ENCODE results near the gene LGI4.

Gene LGI4

DNA sequence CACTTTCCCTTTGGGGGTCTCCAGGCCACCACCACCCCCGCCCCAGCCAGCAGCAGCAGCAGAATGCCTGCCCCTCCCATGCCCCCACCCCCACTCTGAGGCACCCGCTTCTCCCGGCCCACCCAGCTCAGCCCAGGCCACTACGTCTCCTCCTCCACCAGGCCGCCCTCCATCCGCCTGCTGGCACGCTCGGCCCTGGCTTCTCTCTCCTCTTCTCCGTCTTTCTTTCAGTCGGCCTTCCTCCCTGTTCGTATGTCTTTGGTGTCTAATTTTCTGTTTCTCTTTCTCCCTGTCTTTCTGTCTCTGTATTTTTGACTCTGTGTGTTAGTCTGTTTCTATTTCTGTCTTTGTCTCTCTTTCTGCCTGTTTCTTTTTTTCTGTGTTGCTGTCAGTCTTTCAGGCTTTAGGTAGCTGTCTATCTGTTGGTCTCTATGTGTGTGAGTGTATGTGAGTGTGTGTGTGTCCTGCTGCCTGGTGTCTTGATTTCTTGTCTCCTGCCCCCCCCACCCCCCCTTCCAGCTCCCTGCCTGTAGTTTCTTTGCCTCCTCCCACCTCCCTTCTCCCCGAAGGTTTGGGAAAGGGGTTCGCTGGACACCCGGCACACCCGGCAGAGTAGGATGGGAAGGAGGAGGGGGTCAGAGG, at the start of gene LGI4:
Gene LGI4 (minus strand): TSS at position 459 of the 642 bp plus-strand sequence. CDS start 379 bp downstream, at position 80.
- no peak for ATAC-seq

DNA sequence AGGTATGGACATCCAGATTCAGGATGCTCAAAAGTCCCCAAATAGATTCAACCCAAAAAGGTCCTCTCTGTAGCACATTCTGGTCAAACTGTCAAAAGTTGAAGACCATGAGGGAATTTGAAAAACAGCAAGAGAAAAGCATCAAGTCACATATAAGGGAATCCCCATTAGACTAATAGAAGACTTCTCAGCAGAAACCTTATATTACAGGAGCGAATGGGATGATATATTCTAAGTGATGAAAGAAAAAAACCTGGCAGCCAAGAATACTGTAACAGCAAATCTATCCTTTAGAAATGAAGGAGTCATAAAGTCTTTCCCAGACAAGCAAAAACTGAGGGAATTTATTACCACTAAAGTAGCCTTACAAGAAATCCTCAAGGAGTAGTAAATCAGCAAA, 49.4 kb upstream of the LGI4 start:
- no peak for ATAC-seq

DNA sequence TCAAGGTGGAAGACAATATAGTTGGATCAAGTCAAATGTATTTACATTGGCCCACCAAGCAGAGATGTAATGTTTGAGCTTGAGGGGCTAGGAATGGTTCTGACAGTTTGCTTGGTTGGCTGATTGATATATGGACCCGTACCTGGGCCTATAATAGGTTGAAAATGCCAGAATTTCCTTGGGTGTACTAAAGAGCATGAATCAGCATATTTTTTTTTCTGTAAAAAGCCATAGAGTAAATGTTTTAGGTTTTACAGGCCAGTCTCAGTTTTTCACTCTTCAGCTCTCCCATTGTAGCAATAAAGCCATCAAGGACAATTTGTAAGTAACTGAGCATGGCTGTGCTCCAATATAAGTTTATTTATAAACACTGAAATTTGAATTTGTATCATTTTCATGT, 46.5 kb upstream of the LGI4 start:
- no peak for ATAC-seq

DNA sequence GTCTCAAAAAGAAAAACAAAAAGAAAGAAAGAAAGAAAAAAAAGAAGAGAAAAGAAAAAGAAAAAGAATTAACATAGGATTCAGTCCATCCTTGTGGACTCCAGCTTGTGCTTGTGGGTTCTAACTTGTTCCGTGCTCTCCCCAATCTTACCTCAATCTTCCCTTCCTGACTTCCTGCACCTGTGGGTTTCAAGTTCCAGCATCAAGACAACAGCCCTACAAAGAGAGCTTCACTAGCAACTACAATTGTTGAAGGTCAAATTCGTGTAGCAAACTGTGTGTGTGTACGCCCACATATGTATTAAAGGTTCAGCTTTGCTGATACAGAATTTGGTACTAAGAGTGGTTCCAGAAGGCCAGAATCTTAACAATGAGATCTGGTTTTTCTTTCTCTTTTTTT, 45.0 kb upstream of the LGI4 start:
- ATAC-seq = no peak

DNA sequence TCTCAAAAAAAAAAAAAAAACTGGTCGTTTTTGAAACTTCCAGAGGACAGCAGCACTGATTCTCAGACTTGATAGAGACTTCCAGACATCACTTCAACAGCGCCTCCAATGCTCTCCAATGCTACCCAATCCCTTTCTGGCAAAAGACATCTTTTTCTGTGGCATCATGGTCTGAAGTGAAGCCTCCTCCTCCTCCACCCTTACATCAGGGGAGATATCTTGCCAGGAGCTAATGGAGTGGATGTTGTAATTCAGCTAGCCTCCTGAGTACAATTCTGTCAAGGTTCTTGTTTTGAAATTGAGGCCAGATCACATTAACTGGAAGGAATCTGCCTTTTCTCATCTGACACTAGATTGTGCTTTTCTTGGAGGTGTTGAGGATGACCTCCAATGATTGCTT, 43.8 kb upstream of the LGI4 start:
- ATAC-seq = no peak

DNA sequence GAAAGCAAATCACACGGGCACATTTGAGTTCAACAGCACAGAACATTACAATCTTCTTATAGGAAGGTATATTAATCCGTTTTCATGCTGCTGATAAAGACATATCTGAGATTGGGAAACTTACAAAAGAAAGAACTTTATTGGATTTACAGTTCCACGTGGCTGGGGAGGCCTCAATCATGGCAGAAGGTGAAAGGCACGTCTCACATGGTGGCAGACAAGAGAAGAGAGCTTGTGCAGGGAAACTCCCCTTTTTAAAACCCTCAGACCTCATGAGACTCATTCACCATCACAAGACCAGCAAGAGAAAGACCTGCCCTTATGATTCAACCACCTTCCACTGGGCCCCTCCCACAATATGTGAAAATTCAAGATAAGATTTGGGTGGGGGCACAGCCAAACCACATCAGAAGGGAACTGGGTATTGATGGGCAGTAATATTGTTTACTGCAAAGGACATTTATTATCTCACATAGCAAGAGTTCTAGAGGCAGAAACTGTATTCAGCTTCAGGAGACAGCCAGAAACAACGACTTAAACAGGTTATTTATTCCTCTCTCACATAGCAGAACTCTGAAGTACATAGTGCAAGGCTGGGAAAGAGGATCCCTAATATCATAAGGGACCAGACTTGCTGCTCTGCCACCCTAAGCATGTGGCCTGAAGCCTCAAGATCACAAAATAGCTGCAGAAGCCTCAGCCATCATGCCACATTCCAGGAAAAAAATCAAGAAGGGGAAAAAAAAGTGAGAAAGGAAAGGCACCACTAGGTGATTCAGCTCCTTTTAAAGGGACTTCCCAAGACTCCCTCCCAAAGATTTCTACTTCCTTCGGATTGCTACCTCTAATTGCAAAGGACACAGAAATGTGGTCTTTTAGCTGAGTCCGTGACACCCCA, 42.8 kb upstream of the LGI4 start:
- ATAC-seq = peak; percentile 41 to 55

DNA sequence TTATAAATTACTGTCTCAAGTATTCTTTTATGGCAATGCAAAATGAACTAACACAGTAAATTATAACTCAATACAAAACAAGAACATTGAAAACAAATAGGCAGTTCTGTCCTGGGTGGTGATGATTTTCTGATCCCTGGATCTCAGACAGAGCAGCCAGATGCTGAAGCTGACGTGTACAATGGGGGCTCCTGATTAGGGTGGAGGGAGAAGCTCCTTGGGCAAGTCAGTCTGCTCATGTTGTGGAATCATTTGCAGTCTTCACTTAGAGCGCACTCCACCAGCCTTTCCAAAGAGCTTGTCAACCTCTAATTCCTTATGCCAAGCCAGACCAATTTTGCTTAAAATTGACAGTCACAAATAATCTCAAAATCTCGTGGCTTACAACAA, 41.3 kb upstream of the LGI4 start:
- ATAC-seq = no peak

DNA sequence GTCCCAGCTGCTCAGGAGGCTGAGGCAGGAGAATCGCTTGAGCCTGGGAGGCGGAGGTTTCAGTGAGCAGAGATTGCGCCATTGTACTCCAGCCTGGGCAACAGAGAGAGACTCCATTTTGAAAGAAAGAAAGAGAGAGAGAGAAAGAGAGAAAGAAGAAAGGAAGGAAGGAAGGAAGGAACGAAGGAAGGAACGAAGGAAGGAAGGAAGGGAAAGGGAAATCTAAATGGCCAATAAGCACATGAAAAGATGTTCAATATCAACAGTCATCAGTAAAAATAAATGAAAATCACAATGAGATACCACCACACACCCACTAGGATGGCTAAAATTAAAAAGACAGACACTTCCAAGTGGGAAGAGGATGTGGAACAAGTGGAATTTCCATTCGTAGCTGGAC, 39.4 kb upstream of the LGI4 start:
- ATAC-seq = no peak

DNA sequence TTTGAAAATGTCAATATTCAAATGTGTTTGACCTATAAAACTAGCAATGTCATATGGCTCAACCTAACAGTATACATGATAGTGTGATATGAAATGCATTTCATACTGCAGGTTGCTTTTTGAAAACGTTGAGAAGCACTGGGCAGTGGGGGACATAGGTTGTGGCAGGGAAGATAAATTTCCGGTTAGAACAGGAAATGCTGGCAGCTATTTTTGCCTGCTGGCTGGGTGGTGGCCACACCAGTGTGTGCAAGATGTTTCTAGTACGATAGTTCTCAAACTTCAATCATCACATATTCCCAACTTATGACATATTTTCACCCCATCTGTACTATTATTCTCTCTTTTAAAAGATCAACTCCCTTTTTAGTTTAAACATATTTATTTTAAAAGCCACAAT, 36.9 kb upstream of the LGI4 start:
- ATAC-seq = no peak

DNA sequence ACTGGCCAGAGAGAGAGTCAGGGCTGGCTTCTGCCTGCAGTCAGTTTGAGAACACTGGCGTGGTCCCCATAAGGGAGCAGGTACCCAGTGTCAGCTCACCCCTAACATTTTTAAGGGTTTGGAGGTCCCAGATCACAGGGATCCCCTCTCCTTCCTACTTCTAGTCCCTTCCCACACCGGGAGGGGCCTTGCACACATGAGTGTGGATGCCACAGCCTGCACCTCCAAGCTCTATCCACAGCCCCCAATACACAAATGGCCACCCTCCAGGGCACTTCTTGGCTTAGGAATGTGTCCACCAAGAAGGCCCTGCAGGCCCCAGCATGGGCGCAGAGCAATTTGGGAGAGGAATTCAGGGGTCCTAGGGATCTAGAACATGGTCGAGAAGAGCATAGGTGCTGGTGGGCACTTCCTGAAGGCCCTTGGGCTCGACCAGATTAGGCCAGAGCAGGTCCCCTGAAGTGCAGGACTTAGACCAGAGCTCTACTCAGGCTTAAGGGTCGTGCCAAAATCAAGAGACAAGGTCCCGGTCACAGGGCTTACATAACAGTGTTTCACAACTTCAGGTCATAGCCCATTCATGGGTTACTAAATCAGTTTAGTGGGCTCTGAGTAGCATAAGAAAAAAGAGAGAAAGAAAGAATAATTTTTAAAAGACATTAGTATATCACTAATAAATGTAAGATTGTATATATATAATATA, 35.7 kb upstream of the LGI4 start:
- ATAC-seq = no peak

DNA sequence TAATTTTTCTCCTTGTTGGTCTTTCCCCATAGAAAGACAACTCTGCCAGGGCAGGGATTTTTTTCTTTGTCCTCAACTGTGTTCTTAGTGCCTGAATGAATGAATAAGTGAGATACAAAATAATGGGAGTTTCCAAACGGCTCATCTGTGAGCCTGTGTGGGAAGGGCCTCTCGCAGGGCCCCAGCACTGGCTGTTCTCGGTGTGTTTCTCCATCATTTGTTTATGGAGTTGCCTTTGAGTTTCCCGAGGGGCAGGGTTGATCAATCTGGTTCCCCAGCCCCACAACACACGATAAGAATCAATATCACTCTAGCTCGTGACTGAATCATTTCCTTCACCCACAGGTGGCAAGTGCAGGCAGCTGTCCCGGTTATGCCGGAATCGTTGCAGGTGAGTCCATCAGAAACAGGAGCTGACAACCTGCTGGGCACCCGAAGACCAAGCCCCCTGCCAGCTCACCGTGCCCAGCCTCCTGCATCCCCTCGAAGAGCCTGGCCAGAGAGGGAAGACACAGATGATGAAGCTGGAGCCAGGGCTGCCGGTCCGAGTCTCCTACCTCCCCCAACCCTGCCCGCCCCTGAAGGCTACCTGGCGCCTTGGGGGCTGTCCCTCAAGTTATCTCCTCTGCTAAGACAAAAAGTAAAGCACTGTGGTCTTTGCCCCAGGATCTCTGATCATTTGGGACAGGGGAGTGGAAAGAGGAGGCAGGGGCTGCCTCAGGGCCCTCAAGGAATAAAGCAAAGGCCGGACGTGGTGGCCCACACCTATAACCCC, 34.5 kb upstream of the LGI4 start:
- ATAC-seq = peak in 1 of 2 donors; percentile 63

DNA sequence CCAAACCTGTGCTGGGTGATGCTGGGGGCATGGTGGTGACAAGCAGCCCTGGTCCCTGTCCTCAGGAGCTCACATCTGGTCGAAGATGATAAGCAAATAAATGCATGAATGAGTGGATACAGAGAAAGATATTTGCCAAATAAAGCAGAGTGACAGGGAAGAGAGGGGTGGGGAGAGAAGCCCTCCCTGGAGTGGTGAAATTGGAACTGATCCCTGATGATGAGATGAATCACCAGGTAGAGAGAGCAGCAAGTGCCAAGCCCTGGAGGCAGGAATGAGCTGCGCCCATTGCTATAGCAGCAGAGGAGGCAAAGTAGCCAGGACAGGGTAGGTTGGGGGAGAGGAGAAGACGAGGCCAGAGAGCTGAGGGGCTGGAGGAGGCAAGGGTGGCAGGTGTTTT, 33.3 kb upstream of the LGI4 start:
- ATAC-seq = no peak

DNA sequence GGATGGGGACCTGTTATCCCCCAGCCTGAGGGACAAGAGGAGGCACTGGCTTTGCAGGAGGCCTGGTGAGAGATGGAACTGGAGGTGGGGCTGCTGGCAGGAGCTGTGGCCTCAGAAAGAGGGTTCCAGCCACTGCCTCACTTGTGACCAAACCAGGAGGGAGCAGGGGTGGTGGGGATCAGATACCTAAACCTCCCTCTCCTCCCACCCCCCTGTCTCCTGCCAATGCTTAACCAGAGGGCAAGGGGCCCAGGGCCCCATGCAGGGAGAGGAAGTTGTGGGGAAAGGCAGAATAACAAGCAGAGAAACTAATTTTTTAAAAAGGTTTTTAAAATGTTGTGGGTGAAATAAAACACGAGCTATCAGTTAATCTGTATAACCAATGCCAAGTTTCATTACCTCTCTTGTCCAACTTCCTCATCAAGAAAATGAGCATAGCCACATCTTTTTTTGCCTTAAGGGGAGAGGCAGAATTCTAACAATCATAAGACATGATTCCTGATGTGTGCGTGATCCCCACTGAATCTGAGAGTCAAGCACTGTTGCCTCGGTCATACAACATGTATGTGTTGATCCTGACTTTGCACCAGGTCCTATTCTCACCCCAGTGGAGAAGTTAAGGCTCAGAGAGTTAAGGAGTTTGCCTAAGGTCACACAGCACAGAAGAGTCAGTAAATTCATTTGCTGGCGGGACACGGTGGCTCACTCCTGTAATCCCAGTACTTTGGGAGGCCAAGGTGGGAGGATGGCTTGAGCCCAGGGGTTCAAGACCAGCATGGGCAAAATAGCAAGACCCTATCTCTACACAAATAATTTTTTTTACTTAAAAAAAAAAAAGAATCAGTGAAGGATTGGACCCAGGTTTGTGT, 32.6 kb upstream of the LGI4 start:
- peak in 1 of 2 donors; percentile 12 for ATAC-seq

DNA sequence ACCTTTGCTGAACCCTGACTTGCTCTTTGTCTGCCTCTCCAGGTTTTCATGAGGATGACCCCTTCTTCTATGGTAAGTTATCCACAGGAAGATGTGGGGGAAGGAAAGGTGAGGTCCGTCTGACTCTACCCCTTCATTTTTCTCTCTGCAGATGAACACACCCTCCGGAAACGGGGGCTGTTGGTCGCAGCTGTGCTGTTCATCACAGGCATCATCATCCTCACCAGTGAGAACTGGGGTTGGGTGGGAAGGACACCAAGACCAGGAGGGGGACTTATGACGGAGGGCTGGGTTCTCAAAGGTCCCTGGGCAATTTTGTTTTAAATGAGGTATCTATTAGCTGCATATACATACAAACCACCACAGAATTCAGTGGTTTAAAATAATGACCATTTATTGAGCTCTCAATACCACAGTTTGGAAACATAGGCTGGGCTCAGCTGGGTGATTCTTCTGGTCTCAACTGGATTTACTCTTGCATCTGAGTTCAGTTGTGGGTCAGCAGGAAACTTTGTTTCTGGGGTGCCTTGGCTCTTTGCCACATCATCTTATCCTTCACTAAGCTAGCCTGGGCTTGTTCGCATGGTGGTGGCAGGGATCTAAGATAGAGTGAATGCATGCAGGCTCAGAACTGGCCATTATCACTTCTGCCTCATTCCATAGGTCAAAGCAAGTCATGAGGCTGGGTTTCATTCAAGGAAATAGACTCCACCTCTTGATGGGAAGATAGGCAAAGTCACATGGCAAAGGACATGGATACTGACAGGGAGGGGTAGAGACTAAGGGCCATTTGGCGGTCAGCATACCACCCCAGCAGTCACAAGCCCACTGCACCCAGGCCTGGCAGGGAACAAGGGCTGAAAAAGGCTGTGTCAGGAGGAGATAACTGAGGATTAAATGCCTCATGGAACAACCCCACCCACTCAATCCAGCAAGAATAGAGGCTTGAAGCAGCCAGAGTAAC, 31.5 kb upstream of the LGI4 start:
- ATAC-seq = no peak

DNA sequence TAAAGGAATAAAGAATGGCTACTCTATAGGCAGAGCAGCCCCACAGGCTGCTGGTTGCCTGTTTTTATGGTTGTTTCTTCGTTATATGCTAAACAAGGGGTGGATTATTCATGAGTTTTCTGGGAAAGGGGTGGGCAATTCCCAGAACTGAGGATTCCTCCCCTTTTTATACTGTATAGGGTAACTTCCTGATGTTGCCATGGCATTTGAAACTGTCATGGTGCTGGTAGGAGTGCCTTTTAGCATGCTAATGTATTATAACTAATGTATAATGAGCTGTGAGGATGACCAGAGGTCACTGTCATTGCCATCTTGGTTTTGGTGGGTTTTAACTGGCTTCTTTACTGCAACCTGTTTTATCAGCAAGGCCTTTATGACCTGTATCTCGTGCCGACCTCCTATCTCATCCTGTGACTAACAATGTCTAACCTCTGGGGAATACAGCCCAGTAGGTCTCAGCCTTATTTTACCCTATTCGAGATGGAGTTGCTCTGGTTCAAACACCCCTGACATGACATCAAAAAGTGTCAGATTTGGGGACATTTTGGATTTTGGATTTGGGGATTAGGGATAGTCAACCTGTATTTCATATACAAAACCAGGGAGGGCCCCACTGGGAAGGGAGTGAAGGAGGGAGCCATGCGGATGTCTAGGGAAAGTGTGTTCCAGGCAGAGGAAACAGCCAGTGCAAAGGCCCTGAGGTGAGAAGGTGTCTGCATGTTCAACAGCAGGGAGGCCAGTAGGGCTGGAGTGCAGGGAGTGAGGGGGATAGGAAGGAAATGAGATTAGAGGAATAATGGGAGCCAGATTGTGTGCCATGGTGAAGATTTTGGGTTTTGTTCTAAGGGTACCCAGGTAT, 30.6 kb upstream of the LGI4 start:
- ATAC-seq = no peak

DNA sequence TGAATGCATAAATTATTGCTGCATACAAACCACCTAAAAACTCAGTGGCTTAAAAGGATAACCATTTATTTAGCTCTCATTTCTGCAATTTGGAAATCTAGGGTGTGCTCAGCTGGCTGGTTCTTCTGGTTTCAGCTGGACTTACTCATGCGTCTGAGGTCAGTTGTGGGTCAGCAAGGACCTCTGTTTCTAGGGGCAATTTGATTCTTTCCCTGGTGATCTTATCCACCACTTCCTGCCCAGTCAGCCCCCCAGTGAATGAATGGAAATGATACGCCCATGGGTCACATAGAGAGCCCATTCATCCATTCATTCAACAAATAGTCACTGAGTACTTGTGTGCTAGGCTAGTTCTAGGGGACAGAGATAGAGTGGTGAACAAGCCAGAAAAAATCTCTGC, 29.6 kb upstream of the LGI4 start:
- ATAC-seq = no peak

DNA sequence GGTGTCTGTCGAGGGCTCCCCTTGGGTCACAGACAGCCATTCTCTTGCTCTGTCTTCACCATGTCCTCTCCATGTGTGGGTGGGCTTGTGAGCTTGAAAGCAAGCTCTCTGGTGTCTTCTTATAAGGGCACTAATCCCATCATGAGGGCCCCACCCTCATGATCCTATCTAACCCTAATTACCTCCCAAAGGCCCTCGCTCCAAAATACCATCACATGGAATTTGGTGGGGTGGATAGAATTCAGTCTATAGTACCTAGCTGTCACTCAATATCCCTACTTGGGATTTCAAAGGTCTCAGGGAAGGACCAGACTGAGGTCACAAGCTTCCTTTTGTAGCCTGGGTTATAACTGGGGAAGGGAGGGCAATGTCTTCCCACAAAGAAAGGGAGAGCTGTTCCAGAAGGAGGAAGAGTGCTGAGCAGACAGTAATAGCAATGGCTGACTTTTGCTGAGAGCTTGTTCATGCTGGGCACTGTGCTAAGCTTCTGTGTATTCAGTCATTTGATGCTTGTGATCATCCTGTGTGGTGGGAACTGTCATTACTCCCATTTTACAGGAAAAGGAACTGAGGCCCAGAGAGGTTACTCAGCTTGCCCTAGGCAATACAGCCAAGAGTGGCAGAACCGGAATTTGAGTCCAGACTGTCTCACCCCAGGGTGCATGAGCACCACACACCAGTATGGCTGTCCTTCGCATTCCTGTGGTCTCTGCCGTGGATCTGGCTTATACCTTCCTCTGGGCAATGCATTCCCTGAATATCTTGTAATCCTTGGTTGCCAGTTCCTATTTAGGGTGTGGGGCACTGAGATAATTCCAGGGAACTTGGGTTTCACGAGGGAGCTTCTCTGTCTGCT, 27.8 kb upstream of the LGI4 start:
- no peak for ATAC-seq

DNA sequence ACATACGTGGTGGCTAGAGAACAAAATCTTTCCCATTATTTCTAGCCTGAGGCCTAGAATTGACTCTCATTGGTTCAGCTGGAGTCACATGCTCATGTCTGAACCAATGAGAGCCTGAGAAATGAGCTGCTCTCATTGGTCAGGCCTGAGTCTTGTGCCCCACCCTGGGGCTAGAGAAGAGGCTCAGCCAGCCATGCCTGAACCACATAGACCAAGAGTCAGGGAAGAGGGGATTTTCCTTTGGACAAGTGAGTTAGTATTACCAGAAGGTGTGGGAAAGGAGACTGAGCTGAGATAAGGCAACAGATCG, 26.5 kb upstream of the LGI4 start:
- ATAC-seq = no peak
